GM20000 (cell line): ENCODE results near the gene SERPINB8.

Experiments
- DNase-seq: peaks from one replicate; pipeline ENCODE4 v3.0.0; 2012; ENCODE audit warnings: low spot score
- CTCF ChIP-seq: IDR thresholded peaks from 2 replicates; pipeline ENCODE4 v1.5.1; 2012; ENCODE audit warnings: mild to moderate bottlenecking, control low read depth; ENCODE audit errors: extremely low read depth, missing control alignments

The SERPINB8 gene

GRCh38 chr18:63994783-63995399 lies 25.0 kb downstream of the SERPINB8 start:
- TF ChIP-seq CTCF, result peak; percentile 82
- DNase-seq, result peak; percentile 64

DNA sequence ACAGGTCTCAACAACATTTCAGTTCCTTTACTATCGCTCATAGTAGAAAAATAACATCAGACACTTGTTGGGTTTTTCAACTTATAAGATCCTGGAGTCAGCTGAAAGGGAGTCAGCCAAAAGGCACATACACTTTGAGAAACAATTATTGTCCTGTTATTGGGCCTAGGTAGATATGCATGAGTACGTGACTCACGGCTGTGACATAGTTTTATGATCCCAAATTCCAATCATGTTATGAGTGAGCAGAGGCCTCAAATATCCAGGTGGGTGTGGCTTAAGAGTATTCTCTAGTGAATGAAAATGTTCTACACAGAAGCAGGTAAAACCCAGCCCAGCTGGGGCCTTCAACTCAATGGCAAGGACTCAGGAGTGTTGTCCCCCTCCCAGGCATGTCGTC lies 27.2 kb downstream of the SERPINB8 start:
- DNase-seq, result no peak
- TF ChIP-seq CTCF, result no peak

DNA sequence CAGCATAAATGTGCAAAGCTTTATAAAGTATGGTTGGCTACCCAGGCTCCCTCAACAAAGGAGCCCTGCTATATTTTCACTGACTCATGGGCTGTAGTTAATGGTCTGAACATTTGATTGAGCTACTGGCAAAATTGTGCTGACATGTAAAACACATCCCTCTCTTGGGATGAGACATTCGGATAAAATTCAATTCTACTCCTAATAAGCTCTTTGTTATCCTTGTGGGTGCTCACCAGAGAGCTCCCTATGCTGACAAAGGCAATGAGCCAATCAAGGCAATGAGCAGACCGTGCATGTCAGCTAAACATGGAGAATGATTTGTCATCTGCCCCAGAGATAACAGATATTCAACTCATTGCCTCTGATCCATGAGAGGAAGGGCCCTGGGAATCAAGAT lies 27.7 kb downstream of the SERPINB8 start:
- no peak for TF ChIP-seq CTCF
- DNase-seq, result no peak

DNA sequence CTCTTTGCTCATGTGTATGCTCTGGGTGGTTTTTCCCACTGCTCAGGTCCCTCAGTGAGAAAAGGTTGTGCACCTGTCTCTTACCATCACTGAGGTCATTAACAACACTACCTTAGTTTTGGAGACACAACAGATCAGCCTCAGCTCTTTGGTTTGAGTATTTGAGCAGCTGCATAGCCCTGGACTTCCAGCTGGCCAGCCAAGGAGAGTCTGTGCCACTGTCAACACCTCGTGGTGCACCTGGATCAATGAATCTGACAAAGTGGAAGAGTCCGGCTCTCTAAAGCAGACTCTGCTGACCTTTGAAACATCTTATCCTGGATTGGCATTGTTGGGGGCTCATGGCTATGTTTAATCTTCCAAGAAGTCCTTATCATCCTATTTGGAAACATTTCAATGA lies 30.0 kb downstream of the SERPINB8 start:
- DNase-seq, result no peak
- no peak for TF ChIP-seq CTCF

GRCh38 chr18:64002581-64002980 lies 32.7 kb downstream of the SERPINB8 start:
- DNase-seq, result no peak
- no peak for TF ChIP-seq CTCF

- no peak for TF ChIP-seq CTCF
- DNase-seq, result no peak
These were observed 39.4 kb downstream of the SERPINB8 start for GRCh38 chr18:64009305-64009704.

GRCh38 chr18:64011513-64011912 lies 41.6 kb downstream of the SERPINB8 start:
- DNase-seq, result no peak
- TF ChIP-seq CTCF, result no peak
